Astrocyte of the hippocampus (primary cell): ENCODE data around the gene STAU1.
"Not testable (repeated sequence)": the region's sequence is repeated elsewhere in the genome, so short reads cannot be mapped to it uniquely, and the experiment has no call there.

Experiments used
- DNase-seq: peaks from one replicate; pipeline ENCODE4 v3.0.0; 2011; ENCODE audit warnings: low read depth, low spot score

The STAU1 gene

GRCh38 chr20:49203011-49203410 is 14.9 kb upstream of the STAU1 start:
- no peak for DNase-seq

GRCh38 chr20:49199729-49200293 is 11.7 kb upstream of the STAU1 start:
- no peak for DNase-seq

DNA sequence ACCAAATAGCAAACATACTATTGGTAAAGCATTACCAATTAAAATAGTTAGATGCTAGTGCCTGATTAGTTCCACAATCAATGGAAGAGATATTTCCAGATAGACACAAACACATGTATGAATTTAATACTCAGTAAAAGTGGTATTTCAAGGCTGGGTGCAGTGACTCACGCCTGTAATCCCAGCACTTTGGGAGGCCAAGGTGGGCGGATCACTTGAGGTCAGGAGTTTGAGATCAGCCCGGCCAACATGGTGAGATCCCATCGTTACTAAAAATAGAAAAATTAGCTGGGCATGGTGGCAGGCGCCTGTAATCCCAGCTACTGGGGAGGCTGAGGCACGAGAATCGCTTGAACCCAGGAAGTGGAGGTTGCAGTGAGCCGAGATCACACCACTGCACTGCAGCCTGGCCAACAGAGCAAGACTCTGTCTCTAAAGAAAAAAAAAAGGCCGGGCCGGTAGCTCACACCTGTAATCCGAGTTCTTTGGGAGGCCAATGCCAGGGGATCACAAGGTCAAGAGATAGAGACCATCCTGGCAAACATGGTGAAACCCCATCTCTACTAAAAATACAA is 4.9 kb upstream of the STAU1 start:
- not testable (repeated sequence) for DNase-seq

DNA sequence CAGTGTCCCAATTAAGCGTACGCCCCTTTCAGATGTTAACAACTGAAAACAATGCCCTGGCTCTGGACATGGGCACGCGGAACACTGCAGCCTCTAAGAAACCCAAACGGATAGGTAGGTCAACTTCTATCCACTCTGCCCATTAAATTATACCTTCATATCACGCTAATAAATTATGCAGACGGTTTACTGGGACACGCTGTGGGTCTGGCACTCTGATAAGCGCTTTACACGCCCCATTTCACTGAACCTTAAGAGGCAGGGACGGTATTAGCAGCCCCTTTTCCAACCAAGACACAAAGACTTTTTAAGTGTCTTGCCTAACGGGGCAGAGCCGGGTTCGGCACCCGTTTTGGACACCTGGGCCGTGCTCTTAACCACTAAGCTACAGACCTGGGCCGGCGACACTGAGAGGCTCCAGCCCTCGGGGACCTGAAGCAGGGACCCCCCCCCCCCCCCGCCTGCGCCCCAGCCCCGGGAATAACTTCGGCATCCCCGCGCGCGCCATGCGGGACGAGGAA is 744 bp downstream of the STAU1 start:
- DNase-seq: peak; percentile 24

- DNase-seq: peak; percentile 59
Measured at GRCh38 chr20:49186535-49187329, 1.4 kb downstream of the STAU1 start.

DNA sequence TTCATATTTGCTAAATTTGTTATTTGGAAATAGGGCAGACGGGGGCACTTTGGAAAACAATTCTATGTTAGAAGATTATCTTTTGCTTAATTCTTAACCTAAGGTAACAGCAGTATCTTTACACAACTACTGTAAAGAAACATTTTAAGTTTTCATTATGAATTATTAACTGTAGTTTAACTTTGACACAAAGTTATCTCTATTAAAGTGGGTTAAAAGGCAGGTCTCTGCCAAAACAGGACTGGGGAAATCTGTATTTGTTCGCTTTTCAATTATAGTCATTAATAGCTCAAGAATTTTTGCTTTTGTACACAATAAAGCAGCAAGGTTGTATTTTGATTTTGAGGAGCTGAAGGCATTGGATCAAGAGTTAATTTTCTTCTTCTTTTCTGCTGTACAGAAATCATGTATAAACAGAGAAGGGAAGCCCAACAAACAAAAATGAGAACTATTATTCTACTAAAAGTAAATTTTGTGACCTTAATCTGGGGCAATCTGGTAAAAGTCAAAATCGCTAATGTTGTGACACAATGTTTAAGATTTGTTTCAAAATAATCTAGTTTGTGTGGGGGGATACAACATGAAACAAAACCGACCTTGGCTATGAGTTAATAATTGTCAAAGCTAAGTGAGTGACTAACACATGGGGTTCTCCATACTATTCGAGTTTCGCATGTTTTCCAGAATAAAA is 2.9 kb downstream of the STAU1 start:
- no peak for DNase-seq

GRCh38 chr20:49184691-49185070 is 3.5 kb downstream of the STAU1 start:
- no peak for DNase-seq

DNA sequence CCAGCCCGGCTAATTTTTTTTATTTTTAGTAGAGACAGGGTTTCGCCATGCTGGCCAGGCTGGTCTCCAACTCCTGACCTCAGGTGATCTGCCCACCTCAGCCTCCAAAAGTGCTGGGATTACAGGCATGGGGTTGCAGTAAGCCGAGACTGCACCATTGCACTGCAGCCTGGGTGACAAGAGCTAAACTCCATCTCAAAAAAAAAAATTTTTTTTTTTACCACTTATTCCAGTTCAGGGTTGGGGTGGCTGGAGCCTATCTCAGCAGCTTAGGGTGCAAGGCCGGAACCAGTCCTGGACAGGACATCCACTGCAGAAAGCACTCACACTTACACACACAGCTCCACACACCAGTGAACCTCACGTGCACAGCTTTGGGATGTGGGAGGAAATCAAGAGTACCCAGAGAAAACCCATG is 4.0 kb downstream of the STAU1 start:
- DNase-seq: not testable (repeated sequence)

DNA sequence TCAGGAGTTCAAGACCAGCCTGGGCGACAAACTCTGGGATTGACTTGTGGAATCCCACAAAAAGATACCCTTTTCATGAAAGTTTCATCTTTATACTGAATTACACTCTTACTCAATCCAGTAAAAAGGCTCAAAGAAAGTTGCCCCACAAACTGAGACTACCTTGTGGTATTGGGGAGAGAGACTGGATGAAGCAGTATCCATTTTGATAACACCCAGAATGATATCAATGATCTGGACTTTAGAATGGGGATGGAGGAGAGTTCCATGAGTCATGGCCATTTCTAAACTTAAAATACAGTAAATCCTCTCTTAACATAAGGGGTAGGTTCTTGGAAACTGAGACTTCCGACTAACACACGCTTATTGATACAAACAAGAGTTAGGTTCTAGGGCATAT is 4.7 kb downstream of the STAU1 start:
- DNase-seq: no peak

DNA sequence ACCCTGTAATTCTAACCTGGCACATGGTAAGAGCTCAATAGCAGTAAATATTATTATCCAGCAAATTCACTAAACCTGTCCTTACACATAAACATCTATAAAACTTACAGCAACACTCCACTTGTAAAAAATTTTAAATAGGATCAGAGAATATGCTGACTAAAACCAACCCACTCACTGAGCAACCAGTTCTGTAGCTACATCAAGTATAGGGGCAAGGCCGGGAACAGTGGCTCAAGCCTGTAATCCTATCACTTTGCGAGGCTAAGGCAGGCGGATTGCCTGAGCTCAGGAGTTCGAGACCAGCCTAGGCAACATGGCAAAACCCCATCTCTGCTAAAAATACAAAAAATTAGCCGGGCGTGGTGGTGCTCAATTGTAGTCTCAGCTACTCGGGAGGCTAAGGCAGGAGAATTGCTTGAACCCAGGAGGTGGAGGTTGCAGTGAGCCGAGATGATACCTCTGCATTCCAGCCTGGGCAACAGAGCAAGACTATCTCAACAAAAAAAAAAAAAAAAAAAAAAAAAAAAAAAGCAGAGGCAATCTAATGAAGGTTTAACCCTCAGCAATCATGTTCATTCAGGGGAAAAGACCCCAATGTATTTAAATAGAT is 6.8 kb downstream of the STAU1 start:
- DNase-seq: no peak

DNA sequence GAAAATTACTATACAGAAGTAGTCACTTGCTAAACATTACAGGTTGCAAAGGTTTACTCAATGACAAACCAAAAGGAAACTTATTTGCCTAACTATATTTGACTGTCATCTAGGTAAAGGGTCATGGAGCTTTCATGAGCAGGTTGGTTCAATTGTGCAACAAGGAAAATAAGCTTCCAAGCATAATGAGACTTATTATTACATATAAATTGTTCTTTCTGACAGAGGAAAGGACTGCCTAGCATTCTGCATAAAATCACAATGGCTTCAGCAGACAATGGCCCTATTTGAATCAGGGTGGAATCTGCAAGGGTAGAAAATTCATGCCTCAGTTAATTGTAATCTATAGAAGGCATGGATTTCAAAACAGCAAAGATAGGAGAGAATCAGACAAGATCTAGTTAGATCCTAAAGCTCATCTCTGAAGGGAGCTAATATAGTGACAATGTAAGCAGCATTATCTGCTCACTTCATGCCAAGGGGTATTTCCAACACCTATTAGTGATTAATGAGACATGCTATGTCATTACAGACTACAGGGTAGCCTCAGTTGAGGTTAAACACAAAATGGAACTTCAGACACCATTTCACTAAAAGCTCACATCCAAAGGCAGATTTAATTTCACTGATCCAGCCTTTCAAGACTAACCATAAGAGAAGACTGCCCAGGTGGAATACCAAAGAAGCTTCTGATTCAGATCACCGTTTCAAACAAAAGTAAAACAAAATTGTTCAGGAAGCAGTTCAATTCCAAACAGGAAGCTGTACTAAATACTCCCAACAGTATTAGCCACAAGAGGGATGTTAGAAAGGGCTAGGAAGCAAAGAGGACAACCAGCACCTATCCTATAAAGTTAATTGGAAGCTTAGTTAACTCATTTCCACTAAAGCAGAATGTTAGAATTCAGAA is 8.5 kb downstream of the STAU1 start:
- no peak for DNase-seq

DNA sequence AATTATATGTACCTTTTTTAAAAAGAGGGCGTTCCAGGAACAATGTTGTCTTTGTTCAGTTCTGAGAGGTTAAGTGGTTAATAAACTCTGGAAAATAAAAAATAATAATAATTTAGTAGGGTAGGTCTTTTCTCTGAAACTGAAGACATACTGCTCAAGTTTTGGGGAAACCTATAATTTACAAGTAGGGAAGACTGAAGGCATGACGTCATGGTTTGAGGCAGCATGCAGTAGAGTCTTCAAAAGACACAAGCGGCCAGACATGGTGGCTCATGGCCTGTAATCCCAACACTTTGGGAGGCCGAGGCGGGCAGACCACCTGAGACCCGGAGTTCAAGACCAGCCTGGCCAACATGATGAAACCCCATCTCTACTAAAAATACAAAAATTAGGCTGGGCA is 14.0 kb downstream of the STAU1 start:
- DNase-seq: no peak

- DNase-seq: no peak
Measured at GRCh38 chr20:49172413-49172812, 15.7 kb downstream of the STAU1 start.

DNA sequence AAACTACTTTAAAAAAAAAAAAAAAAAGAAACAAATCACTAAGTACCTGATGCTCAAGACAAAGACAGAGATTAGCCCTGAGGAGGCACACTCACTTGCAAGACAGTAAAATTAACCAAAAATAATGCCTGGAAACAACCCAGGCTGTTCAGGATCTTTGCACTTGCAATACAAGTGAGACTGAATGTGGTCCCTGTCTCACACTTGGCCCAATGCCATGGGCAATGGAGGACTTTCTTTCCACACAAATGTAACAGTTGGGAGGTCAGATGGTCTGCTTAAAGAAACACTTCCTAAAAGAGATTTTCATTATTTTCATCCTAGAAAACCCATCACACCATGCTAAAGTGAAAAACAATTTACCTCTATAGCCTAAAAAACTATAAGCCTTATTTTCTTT is 16.2 kb downstream of the STAU1 start:
- DNase-seq: no peak

GRCh38 chr20:49170714-49171113 is 17.4 kb downstream of the STAU1 start:
- DNase-seq: no peak

DNA sequence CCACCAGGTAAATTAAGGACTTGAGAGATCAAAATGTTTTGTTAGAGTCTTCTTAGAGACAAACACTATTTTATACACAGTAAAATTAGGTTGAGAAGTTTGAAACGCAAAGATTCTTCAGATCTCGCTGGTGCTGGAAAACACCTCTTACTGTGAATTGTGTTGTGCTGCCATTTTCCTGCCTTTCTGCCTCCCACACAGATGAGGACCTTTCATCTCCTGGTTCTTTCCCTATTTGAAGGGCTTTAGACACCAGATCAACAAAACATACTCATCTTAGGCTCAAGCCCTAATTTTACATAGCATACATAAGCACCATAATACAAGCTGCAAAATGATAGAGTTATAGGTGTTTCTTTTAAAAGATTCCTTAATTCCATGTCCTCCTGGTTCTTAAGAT is 18.6 kb downstream of the STAU1 start:
- DNase-seq: no peak

DNA sequence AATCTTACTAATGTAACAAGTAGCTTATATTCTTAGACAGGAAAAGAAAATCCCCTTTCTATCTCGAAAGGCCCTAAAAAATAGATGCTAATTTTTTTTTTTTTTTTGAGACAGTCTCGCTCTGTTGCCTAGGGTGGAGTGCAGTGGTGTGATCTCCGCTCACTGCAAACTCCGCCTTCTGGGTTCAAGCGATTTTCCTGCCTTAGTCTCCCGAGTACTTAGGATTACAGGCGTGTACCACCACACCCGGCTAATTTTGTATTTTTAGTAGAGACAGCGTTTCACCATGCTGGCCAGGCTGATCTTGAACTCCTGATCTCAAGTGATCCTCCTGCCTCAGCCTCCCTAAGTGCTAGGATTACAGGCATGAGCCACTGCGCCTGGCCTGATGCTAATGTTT is 19.3 kb downstream of the STAU1 start:
- not testable (repeated sequence) for DNase-seq

DNA sequence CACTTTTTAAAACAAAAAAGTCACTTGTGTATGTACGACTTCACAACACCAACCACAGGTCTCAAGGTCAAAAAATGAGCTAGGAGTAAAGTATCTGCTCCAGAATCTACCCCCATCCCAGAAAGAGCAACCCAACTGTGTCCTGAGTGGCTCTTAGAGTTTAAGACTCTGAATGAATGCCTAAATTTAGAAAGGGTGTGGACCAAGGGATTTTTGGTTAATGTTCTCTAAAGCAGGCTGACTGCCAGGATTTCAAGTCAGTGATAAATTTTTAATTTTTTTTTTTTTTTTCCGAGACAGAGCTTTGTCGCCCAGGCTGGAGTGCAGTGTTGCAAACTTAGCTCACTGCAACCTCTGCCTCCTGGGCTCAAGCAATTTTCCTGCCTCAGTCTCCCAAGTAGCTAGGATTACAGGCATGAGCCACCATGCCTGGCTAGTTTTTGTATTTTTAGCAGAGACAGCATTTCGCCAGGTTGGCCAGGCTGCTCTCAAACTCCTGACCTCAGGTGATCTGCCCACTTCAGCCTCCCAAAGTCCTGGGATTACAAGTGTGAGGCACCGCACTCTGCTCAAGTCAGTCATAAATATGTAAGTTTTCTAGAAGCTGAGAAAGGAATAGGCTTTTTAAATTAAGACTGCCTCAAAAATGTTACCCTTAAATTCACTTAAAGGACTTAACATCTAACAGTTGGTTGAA is 20.2 kb downstream of the STAU1 start:
- DNase-seq: no peak

DNA sequence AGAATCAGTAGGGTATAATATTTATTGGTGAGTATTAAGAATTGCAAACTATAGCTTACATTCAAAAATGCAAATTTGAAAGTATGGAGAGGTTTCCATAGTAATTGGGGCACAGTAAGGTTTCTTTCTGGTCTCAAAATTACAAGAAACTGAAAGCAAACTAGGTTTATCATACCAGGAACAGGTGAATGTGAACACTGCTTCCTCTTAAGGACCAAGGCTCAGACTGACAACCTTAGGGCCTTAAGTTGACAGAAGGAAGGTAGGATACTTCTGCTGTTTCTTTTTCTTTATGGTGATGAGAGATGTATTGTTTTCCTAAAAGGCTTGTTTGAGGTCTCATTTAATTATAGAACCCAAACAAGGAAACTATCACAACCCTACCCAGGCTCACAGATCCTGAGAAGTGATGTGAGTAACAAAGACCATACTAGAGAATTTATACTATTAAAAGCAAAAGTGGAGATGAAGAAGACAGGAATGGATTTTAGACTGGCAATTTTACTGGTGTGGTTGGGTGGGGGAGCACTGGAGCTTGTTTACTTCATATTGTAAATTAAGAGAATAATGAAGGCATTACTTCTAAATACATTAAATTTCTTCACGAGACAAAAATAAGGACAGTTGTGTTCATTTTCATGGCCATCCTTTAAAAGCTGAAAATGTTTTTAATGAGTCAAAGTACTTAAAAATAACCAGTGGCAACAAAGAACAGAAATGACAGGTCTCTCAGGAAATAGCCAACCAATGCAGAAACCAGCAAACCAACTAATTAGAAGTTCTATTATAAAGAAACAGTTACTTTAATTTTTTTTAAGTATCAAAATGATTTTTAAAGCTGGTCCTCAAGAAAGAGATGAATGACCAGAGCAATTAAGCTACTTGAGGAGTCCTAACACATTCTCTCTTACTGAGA is 21.3 kb downstream of the STAU1 start:
- no peak for DNase-seq
